ENCODE data around the gene MEG3.

Gene MEG3

DNA sequence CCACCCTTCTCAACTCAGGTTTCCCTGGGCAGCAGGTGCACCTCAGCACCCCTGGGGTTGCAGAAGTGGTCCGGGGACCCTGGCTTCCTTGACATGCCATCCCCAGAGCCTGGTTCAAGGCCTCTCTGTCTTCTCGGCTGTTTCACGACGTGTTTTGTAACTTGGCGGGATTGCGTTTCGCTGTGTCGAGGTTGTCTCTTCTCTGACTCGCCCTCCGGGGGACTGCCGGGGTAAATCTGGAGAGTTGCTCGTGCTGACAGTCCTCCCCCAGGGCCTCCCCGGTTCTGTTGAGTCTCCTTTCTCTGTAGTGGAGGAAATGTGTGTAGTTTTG lies 25.6 kb downstream of the MEG3 start:
- DNase-seq: no peak

DNA sequence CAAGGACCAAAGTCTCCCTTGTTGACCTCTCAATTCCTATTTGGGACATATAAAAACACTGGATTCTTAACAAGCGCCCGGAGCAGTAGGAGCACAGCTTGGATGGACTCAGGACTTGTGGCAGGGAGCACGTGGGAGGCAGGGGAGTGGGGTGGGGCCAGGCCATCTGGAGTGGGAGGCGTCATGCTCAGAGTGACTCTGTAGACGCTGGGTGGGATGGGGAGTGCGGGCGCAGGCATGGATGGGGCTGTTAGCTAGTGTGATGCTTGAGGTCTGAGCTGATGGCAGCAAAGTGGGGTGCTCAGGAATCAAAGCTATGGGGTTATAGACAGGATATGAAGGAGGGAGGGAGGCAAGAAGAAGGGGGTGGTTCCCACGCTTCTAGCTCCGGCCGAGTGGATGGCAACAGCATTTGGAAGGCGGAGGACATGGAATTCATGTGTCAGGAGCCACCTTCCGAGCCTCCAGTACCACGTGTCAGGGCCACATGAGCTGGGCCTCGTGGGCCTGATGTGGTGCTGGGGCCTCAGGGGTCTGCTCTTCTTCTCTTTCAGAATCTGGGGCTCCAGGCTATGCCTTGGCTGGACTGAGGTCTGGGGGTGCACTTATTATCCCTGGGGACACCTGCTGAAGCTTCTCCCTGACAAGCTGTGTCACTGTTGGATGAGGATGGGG lies 26.2 kb downstream of the MEG3 start:
- DNase-seq: no peak

DNA sequence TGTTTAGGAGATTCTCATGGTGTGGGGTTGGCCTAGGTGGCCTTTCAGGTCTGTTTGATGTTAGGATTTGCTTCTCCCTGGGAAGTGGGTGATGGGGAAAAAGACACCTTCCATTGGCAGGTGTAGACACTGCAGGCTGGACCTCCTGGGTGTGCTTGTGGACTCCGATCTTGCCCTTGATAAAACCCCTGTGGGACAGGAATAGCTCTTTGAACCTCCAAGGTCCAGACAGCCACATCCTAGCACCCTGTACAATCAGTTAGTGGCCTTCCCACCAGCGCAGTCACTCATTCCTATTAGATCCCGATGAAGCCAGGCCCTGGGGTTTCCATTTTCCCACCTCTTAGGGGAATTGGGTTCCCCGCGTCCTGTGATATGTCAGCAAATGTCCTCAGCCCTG lies 28.5 kb downstream of the MEG3 start:
- no peak for DNase-seq

DNA sequence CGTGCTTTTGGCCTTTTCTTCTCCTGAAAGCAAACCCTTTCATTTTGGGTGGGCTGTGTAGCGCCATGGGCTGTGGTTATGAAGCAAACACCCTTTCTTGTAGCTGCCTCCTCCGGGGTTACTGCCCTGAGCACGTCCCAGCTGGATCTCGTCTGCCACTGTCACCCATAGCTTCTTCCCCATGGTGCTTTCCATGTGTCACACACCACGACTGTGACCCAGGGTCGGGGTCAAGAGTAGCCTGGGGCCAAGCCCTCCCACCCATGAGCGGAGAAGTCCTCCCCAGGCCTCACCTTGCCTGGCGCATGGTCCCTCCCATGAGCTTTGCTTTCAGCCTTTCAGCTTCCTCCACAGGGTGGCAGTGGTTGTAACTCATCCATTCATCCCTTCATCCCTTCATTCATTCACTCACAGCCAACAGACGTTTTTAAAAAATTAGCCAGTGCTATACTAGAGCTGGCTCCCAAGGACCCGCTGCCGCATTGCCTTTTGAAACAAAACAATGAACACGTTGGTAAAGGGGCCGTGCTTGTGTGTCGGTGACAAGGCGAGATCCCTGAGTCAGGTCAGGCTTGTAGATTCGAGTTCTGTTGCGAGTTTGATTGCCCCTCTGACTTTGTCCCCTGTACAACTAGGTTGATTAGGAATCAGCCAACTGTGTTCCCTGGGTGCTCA lies 29.5 kb downstream of the MEG3 start:
- no peak for DNase-seq

DNA sequence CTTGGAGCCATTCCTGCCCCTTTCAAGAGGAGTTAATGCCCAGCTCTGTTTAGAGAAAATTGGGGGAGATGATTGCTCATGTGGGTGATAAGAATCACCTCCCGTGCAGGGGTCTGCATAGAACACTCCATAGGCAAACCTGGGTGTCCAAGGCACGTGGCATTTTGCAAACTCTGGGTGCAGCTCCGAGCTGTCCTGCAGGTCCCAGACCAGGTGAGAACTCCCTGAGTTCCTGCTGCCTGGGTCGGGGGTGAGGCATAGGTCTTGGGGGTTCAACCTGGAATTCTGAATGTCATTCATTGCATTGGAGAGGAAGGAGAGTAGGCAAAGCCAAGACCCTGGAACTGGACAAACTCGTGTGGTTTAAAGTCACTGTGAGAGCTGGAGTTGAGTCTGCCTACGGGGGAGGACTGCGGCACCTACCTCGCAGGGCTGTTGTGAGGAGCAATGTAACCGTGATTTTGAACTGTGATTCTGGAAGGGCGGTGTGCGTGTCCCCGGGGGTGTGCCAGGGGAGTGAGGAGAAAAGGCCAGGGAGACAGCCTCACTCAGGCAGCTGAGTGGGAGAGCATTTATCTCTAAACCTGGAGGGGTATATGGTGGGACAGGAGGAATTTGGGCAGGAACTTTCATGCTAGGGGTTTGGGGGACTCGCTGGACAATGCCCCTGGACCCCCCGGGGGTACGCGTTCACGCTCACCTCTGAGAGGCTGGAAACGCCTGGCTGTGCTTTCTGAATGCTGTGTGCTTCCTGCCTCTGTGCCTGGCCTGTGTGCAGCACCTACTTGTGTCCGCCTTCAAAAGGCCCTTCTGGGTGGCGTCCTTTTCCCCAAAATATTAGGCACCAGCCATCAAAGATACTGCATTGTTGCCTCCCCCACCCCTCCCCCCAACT lies 30.4 kb downstream of the MEG3 start:
- DNase-seq: no peak

DNA sequence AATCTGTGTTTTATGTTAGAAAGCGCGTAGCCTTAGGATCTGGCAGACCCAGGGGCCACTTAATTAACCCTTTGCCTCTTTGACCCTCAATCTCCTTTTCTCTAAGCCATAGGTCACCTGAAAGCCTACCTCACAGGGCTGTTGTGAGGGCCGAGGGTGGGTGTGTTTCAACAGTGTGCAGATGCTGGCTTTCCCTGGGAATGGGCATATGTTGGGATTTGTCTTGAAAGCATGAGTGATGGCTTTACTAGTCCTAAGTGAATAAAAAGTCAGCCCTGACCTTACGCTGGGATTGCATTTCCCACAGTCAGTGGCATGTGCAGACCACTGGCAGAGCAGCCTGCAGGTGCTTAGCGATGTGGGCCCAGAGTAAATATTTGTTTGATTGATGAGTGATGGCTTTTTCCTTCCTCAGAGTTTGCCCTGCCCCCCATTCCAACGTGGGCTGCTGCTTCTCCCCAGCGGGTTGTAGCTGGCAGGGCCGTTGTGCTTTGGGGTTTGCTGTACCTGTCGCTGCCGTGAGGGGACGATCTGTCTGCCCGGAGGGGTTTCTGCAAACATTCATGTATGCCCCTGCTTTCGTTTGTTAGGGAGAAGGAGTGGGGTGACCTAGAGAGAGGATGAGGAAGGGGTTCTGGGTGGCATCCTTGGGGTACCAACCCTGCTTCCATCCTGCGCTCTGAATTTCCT lies 31.5 kb downstream of the MEG3 start:
- DNase-seq: no peak

DNA sequence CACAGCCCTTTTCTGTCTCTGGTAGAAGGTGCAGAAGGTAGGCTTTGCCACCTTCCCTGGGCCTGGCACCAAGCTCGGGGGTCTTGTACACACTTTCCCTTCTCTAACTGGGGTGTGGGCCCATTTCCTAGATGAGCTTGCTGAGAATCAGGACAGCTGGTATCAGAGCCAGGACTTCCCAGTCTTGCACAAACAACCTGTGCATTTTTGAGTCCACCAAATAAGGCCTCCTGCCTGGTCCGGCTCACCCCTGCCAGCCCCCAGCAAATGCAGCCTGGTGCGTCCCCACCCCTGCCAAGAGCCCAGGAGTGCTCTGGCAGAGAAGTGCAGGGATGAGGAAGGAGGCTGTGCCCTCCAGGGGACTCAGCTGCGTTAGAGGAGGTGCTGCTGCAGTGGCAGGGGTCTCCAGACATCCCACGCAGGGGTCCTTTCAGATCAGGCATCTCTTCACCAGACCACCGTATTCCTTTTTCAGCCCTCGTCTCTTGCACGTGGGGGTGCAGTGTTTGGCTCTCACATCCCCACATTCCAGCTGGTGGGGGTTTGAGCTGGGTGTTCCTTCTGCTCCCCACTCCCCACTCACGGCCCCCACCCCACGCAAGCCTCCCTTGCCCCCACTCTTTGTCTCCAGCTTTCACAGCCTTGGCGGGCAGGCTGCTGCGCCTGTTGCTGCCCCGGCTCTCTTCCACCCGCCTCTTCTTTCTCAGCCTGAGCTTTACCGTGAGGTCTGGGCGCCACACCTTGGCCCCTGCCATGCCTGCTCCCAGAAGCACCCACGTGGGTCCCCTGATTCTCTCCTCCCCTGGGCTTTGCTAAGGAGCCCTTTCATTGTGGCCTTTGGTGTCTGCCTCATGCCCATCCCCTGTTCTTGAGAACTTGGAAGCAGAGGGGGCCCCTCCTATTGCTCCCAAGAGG lies 32.3 kb downstream of the MEG3 start:
- no peak for DNase-seq

DNA sequence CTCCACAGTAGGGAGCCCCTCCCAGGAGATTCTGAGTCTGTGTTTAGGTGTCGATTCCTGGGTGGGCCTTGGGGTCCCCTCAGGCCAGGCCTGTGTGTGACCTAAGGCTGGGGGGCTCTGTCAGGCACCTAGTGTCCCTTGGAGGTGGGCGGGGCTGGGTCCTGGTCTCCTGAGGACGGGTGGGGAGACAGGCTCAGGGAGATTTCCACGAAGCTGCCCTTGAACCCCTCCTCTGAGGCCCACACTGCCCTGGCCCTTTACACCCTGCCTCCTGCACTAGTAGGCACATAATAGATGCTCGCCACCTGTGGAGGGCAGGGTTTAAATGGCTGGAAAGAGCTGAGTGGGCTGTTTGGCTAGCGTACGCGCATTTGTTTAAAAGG lies 32.9 kb downstream of the MEG3 start:
- DNase-seq: no peak

DNA sequence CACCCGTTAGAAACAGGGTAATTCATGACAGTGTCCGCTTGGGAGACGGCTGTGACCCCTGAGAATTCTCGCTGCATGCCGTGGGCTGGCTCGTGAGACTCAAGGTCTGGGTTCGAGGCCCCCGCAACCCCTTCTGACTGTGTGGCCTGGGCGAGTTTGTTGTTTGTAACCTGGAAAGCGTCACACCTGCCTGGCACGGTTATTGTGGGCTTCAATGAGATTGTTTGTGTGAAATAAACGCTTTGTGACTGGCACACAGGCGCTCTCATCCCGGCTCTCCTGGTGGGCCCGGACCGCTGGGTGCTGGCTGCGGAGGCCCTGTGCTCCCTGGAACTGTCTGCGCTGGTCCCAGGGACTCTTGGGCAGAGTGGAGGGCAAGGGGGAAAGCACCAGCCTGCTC lies 33.9 kb downstream of the MEG3 start:
- DNase-seq: no peak

DNA sequence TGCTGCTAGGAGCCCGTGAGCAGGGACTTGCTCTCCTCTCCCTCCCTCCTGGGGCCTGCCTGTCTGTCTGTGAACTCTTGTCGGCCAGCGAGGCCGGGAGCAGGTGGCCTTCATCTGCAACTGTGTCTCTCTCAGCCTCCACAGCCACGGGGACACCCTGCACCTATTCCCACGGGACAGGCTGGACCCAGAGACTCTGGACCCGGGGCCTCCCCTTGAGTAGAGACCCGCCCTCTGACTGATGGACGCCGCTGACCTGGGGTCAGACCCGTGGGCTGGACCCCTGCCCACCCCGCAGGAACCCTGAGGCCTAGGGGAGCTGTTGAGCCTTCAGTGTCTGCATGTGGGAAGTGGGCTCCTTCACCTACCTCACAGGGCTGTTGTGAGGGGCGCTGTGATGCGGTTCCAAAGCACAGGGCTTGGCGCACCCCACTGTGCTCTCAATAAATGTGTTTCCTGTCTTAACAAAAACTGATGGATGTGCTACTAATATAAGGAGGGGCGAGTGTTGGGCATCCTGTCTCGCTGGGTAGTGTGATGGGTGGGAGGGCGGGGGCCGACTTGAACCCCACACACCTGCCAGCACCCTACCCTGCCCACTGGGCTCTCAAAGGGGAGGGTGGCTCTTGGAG lies 34.8 kb downstream of the MEG3 start:
- no peak for DNase-seq

DNA sequence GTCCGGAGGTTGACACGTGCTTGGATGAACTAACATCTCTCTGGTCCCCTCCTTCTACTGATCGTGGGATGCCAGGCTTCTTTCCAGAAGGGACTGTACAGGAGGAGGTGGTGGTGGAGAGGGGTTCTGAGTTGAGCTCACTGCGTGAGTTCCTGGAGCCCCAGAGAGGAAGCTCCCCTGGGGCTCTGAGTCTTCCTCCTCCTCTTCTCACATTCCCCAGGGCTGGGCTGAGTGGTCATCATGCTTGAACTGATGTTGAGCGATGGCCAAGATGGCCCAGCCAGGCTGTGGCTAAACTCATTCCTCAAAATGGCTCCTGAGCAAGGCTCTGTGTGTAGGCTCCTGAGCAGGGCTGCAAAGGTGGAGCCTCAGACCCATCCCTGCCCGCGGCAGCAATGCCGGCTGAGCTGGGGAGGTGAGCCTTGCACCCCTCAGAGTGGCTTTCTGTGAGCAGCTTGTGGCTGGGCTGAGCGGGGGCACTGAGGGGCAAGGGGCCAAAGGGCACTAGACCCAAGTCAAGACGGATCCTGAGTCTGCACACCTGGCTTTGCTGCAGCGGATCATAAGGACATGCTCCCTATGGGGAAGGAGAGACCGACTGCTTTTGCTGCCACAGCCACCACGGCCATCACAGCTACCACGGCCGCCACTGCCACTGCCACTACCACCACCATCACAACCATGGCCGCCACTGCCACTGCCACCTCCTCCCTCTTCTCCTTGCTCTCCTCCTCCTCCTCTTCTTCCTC lies 35.4 kb downstream of the MEG3 start:
- DNase-seq: no peak

DNA sequence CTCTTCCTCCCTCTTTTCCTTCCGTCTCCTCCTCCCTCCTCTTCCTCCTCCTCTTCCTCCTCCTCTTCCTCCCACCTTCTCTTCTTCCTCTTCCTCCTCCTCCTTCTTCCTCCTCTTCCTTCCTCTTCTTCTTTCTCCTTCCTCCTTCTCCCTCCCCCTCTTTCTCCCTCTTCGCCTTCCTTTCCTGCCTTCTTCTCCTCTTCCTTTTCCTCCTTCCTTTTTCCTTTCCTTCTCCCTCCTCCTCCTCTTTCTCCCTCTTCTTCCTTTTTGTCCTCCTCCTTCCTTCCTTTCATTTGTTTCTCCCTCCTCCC lies 36.0 kb downstream of the MEG3 start:
- DNase-seq: no peak

DNA sequence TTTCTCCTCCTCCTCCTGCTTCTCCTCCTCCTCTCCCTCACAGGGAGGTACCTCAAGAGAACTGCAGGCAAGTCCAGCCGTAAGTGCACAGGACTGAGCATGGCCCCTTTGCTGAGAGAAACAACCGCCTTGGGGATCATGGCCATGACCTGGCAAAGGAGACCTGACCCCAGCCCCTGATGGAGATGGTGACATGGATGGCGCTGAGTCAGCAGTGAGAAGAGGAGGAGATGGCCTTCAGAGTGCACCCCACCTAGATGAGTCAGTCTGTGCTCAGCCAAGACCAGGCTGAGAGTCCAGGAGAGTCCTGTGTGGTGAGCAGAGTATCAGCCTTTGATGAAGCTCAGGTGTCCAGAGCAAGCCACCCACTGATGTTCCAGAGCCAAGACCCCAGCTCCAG lies 36.4 kb downstream of the MEG3 start:
- no peak for DNase-seq

DNA sequence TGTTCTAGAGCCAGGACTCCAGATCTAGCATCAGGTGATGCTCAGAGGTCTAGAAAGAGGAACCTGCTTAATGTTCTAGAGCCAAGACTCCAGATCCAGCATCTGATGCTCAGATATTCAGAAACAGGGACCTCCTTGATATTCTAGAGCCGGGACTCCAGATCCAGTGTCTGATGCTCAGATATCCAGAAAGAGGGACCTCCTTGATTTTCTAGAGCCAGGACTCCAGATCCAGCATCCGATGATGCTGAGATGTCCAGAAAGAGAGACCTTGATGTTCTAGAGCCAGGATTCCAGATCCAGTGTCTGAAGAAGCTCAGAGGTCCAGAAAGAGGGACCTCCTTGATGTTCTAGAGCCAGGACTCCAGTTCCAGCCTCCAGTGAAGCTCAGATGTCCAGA lies 36.9 kb downstream of the MEG3 start:
- DNase-seq: no peak

DNA sequence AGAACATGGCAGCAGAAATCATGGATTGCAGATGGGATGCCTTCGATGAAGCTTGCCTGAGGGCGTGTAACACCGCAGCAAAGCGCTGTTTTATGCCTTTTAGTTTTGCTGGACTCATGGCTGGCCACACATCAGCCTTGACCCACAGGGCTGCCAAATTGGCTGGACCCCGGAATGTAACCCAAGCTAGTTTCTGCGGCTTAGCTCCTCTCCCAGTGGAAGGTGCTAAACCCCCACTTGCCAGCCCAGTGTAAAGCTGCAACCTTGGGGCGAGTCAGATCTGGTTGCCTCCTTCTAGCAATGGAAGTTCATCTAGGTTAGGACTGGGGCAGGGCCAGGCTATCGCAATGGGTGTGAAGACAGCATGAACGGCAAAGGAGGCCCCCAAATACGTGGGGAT lies 38.3 kb downstream of the MEG3 start:
- DNase-seq: no peak

DNA sequence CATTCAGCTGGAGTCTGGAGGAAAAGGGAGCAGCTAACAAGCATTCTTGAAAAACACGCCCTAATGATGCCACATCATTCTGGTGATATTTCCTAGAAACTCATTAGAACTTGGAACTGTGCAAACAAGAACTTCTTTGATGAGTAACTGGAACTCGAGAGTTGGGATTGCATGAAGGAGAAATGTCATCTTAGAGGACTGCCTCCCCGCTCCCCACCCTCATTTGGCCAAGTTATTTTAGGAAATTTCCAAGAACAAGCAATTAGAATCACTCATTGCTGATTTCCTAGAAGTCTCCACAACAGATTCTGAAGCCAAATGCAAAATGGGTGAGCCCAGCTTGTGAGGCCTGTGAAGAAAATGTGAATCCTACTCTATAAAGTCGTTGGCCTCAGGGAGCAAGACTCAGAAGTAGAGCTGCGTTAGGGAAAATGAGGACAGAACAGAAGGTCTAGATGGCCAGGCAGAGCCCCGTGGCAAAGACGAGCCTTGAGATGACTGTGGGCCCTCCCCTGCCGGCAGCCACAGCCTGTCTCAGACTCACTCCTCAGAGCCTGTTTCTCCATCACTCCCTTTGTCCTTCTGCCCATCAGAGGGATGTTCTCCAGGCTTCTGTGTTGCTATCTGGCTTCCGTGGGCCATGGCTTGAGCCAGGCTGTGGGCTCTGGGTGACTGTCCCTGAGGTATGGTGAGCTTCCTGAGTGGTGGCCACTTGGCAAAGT lies 39.2 kb downstream of the MEG3 start:
- no peak for DNase-seq

DNA sequence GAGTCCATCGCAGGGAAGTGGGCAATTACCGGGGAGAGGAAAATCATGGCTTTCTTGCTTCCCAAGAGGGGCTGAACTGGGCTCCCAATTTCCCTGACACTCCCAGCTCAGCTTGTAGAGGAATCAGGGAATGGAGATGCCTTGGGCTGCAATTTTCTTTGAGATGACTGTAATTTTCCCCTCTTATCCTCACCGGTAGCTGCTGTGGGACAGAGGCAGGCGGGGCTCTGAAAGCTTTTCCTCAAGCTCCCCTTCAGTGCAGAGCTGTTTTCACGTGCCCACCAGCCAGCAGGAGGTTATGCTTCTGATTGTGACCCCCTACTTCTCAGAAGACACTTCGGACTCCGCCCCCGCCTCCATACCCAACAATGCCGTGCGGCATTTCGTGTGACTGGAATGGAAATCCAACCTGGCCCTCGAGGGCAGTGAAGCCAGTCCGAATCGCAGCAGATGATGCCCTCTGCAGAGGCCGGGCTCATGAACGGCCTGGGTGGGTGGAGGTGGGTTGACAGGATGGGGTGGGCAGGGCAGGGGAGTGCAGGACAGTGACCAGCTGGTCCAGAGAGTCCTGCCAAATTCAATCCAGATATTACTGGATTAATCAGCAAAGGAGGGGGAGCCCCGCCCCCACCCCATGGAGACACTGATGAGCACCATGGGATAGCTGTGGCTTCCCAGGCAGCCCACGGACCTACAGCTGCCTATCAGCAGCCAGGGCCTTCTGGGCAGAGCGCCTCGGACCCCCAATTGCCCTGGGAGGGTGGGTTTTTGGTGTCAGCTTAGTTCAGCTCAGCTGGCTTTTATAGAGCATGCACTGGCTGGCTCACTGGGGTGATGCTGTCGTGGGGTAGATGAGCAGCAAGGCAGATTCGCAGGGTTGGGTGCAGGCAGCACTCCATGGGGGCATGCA lies 40.0 kb downstream of the MEG3 start:
- no peak for DNase-seq

DNA sequence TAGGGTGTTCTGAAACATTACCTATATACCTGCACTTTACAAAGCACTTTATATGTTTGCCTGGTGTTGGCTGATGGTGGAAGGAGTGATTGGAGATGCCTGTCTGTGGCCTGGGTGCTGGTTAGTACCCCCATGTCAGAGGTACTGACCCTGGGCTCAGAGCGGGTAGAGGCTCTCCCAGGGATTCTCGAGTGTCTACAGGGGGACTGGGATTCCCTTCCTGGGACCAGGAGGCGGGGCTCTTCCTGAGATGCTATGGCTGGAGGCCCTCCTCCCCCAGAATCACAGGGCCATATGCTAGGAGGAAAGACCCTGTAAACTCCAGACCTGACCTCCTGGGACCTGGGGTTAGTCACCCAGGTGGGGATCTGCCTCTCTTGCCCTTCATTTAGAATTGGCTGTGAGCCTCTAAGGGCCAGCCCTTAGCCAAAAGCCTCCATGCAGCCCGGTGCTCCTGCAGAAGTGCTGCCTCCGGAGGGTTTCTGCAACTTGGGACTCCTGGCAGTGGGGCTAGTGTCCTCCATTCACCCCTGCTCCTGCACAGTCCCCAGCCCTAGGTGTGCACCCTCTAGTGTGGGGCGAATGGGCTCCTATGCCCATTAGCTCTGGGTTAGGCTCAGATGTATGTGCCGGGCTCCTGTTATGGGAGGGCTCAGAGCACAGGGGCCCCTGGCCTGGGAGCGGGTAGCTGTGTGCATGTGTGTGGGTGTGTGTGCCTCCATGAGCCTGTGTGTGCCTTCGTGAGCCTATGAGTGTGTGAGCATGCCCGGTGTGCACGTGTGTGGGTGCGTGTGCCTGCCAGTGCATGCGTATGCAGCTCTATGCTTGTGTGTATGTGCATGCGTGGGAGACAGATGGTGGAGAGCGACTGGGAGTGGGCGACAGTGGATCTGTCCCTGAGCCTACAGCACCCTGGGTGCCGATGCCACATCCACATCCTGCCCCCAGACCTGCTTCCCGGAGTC lies 41.0 kb downstream of the MEG3 start:
- DNase-seq: no peak
